Mesothelial cell of epicardium (in vitro differentiated cells): ENCODE measurements around the gene ATP6V0D1. TPM values are rescaled to one million over a fixed set of nuclear protein-coding genes. Genes with fewer than 3 reads are reported as not detected.

ENCODE experiments used
- DNase-seq, 2 experiments: peaks; one replicate each; pipeline ENCODE4 v3.0.0; 2021; ENCODE audit warnings: low spot score in 2 of 2; ENCODE audit not compliant: unreplicated experiment in 2 of 2
- H3K27ac Mint-ChIP-seq: 2 replicates; pipeline ENCODE4 v1.8.0; 2021; ENCODE audit warnings: mixed read lengths
- H3K27me3 Mint-ChIP-seq: 2 replicates; pipeline ENCODE4 v1.8.0; 2021; ENCODE audit warnings: low read depth, mixed read lengths
- H3K36me3 Mint-ChIP-seq: 2 replicates; pipeline ENCODE4 v1.8.0; 2021; ENCODE audit warnings: mixed read lengths
- H3K4me1 Mint-ChIP-seq: 2 replicates; pipeline ENCODE4 v1.8.0; 2021; ENCODE audit warnings: mixed read lengths
- H3K4me3 Mint-ChIP-seq: 2 replicates; pipeline ENCODE4 v1.8.0; 2021; ENCODE audit warnings: mild to moderate bottlenecking, moderate library complexity, mixed read lengths
- H3K9me3 Mint-ChIP-seq: 2 replicates; pipeline ENCODE4 v1.8.0; 2021; ENCODE audit warnings: mixed read lengths
- total RNA-seq: library from RNA; stranded (reverse); gene quantifications from 3 replicates; pipeline ENCODE4 v1.2.1, GENCODE V29; 2021
- TF ChIP-seq, protein P1 (sequence below): fragments of 200-600 bp; sonication (generic); IDR thresholded peaks from one replicate; pipeline ENCODE4 v1.5.0; 2021; ENCODE audit warnings: antibody characterized with exemption; ENCODE audit not compliant: unreplicated experiment

Gene ATP6V0D1
- total RNA-seq, 1 donor from 2014 or later, result 53.7 TPM

DNA sequence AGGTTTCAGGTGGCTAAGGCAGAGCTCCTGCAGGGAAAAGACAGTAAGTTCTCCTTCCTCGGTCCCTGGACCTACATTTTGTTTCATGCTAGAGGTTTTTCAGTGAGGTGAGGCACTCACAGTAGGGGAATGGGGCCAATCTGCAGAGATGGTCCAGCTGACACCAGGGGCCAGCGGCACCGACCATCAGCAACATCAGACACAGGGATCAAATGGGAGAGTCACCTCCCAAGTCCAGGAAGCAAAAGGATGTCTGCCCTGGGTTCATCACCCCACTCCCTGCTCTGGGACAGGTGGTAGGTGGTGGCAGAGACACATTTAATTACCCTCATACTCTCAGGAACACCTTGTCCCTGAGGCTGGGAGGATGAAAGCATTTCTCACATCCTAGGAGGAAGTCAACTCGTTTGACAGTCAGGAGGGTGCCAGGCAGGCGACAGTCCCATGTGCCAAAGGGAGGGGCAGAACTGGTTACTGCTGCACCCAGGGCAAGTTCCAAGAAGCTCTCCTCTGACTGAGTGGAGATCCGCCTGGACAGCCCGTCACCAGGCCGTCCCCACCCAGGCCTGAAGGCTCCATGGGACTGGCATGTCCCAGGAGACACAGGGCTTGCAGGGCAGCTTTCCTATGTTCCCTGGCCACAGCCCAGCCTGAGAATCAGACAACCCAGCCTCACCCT is 19.2 kb downstream of the ATP6V0D1 start:
- no peak for DNase-seq
- peaks cover 12% of the 10 kb centered on the region for H3K4me1 Mint-ChIP-seq

DNA sequence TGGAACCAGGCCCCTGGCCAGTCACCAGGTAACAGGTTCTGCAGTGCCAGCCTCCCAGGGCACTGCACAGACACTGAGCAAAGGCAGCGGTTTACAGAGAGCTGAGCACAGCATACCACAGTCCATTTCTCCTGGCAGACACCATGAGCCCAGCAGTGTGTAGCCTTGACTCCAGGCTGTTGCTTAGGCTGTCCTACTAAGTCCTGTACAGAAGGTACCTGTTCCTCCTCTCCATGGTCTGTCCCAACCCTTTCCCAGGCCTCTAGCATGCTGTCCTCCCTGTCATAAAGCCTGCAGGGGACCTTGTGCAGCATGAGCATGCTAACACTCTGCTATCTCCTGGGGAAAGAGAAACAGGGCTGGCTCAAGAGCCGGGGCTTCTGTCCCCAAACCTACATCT is 20.0 kb downstream of the ATP6V0D1 start:
- Mint-ChIP-seq H3K36me3 (no peaks in the 10 kb centered on the region), H3K27me3 (no peaks in the 10 kb centered on the region), H3K27ac (no peak overlapping the region), H3K4me1 (peaks cover 12% of the 10 kb centered on the region), H3K9me3 (no peaks in the 10 kb centered on the region), H3K4me3 (no peak overlapping the region)
- TF ChIP-seq, protein P1, sequence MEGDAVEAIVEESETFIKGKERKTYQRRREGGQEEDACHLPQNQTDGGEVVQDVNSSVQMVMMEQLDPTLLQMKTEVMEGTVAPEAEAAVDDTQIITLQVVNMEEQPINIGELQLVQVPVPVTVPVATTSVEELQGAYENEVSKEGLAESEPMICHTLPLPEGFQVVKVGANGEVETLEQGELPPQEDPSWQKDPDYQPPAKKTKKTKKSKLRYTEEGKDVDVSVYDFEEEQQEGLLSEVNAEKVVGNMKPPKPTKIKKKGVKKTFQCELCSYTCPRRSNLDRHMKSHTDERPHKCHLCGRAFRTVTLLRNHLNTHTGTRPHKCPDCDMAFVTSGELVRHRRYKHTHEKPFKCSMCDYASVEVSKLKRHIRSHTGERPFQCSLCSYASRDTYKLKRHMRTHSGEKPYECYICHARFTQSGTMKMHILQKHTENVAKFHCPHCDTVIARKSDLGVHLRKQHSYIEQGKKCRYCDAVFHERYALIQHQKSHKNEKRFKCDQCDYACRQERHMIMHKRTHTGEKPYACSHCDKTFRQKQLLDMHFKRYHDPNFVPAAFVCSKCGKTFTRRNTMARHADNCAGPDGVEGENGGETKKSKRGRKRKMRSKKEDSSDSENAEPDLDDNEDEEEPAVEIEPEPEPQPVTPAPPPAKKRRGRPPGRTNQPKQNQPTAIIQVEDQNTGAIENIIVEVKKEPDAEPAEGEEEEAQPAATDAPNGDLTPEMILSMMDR, result no peak
- DNase-seq, result no peak

More for the DNA sequence above, 19.2 kb downstream of the ATP6V0D1 start:
- no peak overlapping the region for H3K27ac Mint-ChIP-seq
- no peaks in the 10 kb centered on the region for H3K27me3 Mint-ChIP-seq
- TF ChIP-seq, protein P1, result no peak
- H3K36me3 Mint-ChIP-seq, result no peaks in the 10 kb centered on the region
- no peak overlapping the region for H3K4me3 Mint-ChIP-seq
- no peaks in the 10 kb centered on the region for H3K9me3 Mint-ChIP-seq

DNA sequence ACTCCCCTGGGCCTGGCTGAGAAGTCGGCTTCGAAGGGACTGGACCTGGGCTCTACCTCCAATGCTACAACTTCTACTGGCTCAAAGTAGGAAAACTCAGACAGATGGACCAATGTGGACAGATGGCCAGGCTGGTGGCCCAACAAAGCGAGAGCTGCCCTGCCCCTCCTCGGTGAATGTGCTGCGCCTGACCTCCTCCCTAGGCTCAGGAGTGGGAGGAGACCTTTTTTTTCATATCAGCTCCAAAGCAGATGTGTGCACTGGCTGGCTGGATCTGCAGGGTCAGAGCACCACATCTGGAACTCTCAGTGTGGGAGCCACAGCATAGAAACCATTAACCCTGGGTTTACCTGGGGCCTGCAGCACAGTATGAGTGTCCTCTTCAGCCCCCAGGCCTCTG is 20.8 kb downstream of the ATP6V0D1 start:
- Mint-ChIP-seq H3K27ac (no peak overlapping the region), H3K4me1 (peaks cover 12% of the 10 kb centered on the region), H3K27me3 (no peaks in the 10 kb centered on the region), H3K36me3 (no peaks in the 10 kb centered on the region), H3K4me3 (no peak overlapping the region), H3K9me3 (no peaks in the 10 kb centered on the region)
- TF ChIP-seq, protein P1, result no peak
- DNase-seq, result no peak

DNA sequence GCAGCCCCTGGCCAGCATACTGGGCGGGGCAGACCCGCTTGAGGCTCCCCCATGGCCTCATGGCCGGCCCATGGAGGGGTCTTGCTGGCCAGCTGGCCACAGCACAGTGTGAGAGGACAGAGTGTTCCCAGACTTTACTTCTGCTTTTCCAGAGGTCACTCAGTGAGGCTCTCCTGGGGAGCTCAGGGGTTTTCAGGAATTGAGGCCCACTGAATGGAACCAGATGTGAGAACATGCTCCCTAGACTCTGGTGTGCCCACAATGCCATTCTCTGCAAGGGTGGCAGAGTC is 21.2 kb downstream of the ATP6V0D1 start:
- Mint-ChIP-seq H3K36me3 (no peaks in the 10 kb centered on the region), H3K9me3 (no peaks in the 10 kb centered on the region), H3K4me1 (peaks cover 12% of the 10 kb centered on the region), H3K27ac (no peak overlapping the region), H3K27me3 (no peaks in the 10 kb centered on the region), H3K4me3 (no peak overlapping the region)
- TF ChIP-seq, protein P1, result no peak
- DNase-seq, result no peak

DNA sequence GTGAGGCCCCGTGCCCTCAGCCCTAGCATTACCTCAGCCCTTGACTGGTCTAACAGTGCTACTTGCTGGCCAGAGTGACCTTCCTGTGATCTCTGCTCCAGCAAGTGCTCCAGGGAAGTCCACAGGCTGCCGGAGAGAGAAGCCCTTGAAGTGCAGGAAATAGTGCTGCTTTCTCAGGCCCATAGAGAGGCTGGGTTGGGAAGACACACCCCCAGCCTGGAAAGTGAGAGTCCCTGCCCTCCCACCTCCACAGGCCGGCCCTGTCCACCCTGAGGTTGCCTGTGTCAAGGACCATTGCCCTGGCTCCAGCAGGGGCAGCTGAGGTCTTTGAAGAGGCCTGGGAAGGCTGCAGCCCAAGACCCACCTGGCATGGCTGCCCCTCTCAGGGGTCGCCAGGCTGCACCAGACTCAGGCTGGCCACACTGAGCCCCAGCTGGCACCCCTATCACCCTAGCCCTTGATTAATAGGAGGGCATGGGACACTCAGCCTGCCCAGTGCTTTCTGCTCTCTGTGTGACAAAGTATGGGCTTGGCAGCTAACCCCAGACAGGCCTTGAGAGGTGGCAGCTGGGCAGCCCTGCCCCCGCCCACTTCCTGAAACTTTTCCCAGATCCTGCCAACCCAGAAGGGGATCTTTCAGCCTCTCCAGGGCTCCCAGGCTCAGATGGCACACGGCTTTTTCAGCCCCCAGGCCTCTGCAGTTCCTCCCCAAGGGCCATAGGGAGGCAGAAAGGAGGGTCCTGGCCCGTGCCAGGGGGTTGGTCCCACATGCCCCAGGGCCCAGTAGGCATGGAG is 21.7 kb downstream of the ATP6V0D1 start:
- Mint-ChIP-seq H3K4me1 (peaks cover 12% of the 10 kb centered on the region), H3K9me3 (no peaks in the 10 kb centered on the region), H3K4me3 (no peak overlapping the region), H3K36me3 (no peaks in the 10 kb centered on the region), H3K27me3 (no peaks in the 10 kb centered on the region), H3K27ac (peak overlapping the region; percentile 35)
- no peak for DNase-seq
- TF ChIP-seq, protein P1, result no peak
